ENCODE results near the gene TEAD3.

- TF ChIP-seq CTCF (conservative IDR thresholded peaks at IDR 0.05; ENCODE audit: low read depth in 2 of 2): no peak
- TF ChIP-seq, protein P1, sequence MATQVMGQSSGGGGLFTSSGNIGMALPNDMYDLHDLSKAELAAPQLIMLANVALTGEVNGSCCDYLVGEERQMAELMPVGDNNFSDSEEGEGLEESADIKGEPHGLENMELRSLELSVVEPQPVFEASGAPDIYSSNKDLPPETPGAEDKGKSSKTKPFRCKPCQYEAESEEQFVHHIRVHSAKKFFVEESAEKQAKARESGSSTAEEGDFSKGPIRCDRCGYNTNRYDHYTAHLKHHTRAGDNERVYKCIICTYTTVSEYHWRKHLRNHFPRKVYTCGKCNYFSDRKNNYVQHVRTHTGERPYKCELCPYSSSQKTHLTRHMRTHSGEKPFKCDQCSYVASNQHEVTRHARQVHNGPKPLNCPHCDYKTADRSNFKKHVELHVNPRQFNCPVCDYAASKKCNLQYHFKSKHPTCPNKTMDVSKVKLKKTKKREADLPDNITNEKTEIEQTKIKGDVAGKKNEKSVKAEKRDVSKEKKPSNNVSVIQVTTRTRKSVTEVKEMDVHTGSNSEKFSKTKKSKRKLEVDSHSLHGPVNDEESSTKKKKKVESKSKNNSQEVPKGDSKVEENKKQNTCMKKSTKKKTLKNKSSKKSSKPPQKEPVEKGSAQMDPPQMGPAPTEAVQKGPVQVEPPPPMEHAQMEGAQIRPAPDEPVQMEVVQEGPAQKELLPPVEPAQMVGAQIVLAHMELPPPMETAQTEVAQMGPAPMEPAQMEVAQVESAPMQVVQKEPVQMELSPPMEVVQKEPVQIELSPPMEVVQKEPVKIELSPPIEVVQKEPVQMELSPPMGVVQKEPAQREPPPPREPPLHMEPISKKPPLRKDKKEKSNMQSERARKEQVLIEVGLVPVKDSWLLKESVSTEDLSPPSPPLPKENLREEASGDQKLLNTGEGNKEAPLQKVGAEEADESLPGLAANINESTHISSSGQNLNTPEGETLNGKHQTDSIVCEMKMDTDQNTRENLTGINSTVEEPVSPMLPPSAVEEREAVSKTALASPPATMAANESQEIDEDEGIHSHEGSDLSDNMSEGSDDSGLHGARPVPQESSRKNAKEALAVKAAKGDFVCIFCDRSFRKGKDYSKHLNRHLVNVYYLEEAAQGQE (IDR thresholded peaks at IDR 0.05; ENCODE audit: unreplicated experiment): no peak
- TF ChIP-seq EZH2 (IDR thresholded peaks at IDR 0.05; ENCODE audit: low read depth, unreplicated experiment): no peak
- no peak for TF ChIP-seq POLR2AphosphoS5 (IDR thresholded peaks at IDR 0.05; ENCODE audit: low read depth)
- TF ChIP-seq EZH2phosphoT487 (IDR thresholded peaks at IDR 0.05; ENCODE audit: unreplicated experiment): no peak
- no peak for TF ChIP-seq JUNB (IDR thresholded peaks at IDR 0.05; ENCODE audit: unreplicated experiment)
- no peak for TF ChIP-seq CREB1 (CRISPR knock-in tag; IDR thresholded peaks at IDR 0.05; ENCODE audit: low read depth)
- no peak for TF ChIP-seq ZNF114 (CRISPR knock-in tag; IDR thresholded peaks at IDR 0.05)
These were observed 35.2 kb upstream of the TEAD3 start for GRCh38 chr6:35532126-35532525.

Data from GM23338 (cell line).